GM21381 (cell line): Measurements from ENCODE around the gene FANCD2OS.
"Not testable (repeated sequence)": the region's sequence is repeated elsewhere in the genome, so short reads cannot be mapped to it uniquely, and the experiment has no call there.

ENCODE experiments used
- ATAC-seq: cut with Tn5 transposase; IDR thresholded peaks from one replicate; pipeline ENCODE4 v1.9.1; 2021; ENCODE audit warnings: mild to moderate bottlenecking, moderate library complexity; ENCODE audit not compliant: unreplicated experiment

The FANCD2OS gene

GRCh38 chr3:10099041-10099440 is 9.0 kb downstream of the FANCD2OS start:
- ATAC-seq = no peak

- no peak for ATAC-seq
Observed at GRCh38 chr3:10093678-10094077, 14.4 kb downstream of the FANCD2OS start.

- not testable (repeated sequence) for ATAC-seq
Observed at GRCh38 chr3:10091387-10091786, 16.7 kb downstream of the FANCD2OS start.

DNA sequence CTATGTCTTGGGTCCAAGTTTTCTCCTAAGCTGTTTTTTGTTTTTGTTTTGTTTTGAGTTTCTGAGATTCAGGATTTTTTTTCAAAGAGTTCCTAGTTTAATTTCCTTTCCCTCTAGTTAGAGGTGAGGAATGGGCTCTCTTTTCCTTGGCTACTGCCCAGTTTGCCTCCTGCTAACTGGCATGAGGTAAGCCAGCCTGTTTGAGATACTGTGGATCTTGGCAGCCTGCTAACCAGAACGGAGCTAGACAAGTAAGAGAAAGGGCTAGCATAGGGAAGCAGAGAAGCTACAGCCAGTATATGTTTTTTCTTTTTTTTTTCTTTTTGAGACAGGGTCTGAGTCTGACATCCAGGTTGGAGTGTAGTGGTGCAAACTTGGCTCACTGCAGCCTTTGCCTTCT is 17.3 kb downstream of the FANCD2OS start:
- not testable (repeated sequence) for ATAC-seq

- no peak for ATAC-seq
Observed at GRCh38 chr3:10090179-10090578, 17.9 kb downstream of the FANCD2OS start.

DNA sequence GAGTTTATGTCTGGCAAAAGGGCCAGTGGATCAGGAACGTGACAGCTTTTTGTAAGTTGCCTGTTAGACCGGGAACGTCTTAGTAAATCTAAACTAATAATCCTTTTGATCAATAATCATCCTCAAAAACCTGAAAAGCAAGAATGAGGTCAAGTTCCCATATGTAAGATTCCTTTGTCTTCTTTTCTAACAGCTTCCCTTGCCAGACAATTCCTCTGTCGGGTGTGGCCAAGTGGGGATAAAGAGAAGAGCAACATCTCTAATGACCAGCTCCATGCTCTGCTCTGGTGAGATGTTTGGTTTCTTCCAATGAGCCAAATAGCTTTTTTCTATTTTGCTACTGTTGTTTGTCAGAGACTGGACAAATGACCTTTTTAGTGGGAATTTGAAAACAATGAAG is 19.8 kb downstream of the FANCD2OS start:
- ATAC-seq = no peak

- ATAC-seq = no peak
Observed at GRCh38 chr3:10085738-10086137, 22.3 kb downstream of the FANCD2OS start.

- ATAC-seq = no peak
Observed at GRCh38 chr3:10081871-10082270, 26.2 kb downstream of the FANCD2OS start.

DNA sequence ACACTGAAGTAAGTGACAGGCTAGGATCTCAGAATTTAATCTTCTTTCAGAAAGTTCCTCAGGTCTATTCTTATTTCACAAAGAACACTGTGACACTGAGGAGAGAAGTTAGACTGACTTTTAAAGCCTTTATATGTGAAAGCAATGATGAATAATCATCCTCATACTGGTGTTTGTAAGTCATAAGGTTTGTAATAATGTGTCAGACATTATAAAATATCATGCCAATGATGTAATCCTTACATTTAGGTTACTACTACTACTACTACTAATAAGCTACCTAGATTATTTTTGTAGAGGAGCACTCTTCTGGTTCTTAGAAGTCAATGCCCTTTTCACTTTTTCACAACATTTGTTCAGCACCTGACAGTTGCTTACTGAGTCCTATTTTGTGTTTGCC is 33.4 kb downstream of the FANCD2OS start:
- ATAC-seq = no peak

DNA sequence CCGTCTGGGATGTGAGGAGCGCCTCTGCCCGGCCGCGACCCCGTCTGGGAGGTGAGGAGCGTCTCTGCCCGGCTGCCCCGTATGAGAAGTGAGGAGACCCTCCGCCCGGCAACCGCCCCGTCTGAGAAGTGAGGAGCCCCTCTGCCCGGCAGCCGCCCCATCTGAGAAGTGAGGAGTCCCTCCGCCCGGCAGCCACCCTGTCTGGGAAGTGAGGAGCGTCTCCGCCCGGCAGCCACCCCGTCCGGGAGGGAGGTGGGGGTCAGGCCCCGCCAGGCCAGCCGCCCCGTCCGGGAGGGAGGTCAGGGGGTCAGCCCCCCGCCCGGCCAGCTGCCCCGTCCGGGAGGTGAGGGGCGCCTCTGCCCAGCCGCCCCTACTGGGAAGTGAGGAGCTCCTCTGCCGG is 38.0 kb downstream of the FANCD2OS start:
- not testable (repeated sequence) for ATAC-seq

GRCh38 chr3:10055097-10055496 is 53.0 kb downstream of the FANCD2OS start:
- ATAC-seq = no peak
